CD4-positive, alpha-beta T cell treated with Interleukin-15 for 1 hour (primary cell): ENCODE measurements around the gene GRIN1.

Experiments
- DNase-seq: peaks from one replicate; pipeline ENCODE4 v3.0.0-alpha.2; 2020

GRIN1 gene

DNA sequence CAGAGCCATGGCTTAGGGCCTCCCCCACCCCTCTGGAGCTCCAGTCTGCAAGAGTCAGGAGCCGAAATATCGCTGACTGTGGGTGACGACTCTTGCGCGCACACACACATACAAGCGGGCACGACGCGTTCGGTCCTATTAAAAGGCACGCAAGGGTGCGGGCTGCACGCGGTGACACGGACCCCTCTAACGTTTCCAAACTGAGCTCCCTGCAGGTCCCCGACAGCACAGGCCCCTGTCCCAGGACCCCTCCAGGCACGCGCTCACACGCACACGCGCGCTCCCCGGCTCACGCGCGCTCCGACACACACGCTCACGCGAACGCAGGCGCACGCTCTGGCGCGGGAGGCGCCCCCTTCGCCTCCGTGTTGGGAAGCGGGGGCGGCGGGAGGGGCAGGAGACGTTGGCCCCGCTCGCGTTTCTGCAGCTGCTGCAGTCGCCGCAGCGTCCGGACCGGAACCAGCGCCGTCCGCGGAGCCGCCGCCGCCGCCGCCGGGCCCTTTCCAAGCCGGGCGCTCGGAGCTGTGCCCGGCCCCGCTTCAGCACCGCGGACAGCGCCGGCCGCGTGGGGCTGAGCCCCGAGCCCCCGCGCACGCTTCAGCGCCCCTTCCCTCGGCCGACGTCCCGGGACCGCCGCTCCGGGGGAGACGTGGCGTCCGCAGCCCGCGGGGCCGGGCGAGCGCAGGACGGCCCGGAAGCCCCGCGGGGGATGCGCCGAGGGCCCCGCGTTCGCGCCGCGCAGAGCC is at the start of gene GRIN1:
Gene GRIN1 (plus strand): TSS at position 433 of the 746 bp plus-strand sequence. CDS start 333 bp downstream, outside the sequence.
- no peak for DNase-seq

DNA sequence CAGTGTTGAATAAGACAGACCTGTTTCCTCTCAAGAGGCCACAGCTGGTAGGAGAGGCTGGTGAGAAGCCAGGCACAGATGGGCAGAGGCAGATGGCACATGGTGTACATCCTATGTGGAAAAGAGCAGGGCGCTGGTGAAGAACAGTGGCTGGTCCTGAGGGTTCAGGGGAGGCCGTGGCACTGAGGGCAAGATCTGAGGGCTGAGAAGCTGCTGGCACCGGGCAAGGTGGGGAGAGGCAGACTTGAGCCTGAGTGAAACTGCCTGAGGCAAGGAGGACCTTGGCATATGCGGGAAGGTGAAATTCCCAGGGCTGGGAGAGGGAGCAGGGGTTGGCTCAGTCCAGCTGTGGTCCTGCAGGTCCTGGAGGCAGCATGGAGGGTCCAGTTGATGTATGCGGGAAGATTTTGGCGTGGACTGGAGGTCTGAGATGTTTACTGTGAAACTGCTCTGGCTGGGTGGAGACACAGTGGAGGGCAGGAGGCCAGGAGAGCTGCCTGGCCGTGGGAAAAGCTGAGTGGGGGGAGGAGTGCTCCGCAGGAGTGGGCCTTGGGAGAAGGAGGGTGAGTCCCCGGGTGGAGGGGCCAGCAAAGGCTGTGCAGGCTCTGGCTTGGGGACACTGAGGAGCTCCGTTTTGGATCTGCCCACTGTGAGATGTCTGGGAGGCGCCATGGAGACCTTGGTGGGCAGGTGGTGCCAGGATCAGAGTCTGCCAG is 49.6 kb upstream of the GRIN1 start:
- DNase-seq = no peak

DNA sequence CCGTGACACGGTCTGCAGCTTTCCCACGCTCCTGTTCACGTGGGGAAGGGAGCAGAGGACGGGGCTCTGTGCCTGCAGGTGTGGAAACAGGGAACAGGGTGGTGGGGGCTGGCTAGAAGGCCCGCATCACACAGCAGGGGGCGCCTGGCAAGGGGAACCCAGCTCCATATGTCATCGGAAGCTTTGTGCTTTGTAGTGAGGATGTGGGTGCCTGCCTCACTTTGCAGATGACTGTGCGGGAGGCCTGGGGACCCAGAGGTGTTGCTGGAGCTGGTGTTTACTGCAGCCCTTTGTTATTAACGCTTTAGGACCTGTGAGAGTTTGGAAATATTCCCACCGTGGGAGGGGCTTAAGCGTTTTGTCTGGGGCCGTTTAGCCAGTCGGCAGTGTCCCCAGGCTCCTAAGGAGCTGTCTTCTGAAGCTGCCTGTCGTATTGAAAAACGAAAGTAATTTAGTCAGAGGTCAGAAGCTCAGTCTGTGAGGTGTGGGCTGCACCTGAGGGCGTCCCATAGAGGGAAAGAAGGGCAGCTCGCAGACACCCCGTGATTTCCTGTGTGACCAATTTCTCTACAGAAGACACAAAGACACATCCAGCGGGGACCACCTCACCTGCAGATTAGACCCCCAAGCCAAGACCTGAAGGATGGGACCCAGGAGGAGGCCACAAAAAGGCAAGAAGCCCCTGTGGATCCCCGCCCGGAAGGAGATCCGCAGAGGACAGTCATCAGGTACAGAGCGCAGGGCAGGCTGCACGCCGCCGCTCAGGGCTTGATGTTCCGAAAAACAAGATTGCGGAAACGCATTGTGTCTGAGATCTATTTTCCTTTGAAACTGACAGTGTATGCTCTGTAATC is 43.1 kb upstream of the GRIN1 start:
- peak; percentile 82 for DNase-seq

DNA sequence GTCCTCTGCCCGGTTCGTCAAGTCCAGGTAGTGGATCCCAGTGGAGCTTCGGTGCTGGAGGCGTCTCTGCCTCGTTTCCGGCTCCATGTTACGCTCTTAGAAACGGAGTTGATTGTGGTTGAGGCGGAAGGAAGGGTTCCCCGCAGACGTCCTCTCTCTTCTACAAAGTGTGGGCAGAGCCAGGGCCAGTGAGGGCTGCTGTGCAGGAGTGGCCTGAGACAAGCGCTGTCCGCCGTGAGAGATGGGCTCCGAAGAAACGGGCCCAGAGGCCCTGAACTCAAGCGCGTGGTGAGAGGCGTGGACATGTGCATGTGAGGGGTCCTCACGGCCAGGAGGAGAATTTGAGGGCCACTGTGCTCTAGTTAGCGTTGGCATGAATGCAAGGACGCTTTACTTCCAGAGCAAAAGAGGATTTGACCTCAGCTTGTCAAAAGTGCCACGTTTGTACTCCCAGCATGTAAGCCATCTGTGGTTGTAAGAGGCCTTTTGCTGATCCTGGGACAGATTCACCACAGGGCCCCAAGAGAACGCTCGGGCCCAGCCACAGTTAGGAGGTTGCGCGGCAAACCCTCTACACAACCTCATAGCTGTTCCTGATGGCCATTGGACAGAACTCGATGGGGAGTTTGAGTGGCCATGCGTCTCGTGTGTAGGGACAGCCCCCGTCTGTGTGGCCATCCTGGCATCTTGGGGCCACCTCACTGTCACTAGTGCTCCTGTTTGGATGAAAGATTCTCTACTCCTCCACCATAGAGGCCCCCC is 42.0 kb upstream of the GRIN1 start:
- DNase-seq = no peak

- no peak for DNase-seq
These were observed 41.0 kb upstream of the GRIN1 start for GRCh38 chr9:137097761-137098462.

DNA sequence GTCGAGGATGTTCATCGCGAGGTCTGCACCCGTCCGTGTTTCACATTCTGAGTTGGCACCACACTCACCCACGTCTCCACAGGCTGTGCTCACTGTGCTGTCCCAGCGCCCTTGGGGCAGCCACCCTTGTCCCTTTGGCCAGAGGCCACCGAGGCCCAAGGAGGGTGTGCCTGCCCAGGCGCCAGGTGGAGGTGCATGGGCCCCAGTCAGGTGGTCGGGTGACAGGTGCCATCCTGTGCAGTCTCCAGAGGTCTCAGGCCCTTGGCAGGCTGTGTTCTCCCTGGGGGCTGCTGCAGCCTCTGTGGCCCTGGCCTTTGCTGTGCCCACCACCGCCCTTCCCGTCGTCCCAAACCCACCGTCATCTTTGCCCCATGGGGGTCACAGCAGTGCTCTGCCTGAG is 39.7 kb upstream of the GRIN1 start:
- DNase-seq = no peak

DNA sequence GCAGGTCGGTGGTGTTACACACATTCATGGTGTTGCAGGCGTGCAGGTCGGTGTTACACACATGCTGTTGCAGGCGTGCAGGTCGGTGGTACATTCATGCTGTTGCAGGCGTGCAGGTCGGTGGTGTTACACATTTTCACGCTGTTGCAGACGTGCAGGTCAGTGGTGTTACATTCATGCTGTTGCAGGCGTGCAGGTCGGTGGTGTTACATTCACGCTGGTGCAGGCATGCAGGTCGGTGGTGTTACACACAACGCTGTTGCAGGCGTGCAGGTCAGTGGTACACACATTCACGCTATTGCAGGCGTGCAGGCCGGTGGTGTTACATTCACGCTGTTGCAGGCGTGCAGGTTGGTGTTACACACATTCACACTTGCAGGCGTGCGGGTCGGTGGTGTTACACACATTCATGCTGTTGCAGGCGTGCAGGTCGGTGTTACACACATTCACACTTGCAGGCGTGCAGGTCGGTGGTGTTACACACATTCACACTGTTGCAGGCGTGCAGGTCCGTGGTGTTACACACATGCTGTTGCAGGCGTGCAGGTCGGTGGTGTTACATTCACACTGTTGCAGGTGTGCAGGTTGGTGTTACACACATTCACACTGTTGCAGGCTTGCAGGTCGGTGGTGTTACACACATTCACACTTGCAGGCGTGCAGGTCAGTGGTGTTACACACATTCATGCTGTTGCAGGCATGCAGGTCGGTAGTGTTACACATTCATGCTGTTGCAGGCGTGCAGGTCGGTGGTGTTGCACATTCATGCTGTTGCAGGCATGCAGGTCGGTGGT is 35.6 kb upstream of the GRIN1 start:
- no peak for DNase-seq

DNA sequence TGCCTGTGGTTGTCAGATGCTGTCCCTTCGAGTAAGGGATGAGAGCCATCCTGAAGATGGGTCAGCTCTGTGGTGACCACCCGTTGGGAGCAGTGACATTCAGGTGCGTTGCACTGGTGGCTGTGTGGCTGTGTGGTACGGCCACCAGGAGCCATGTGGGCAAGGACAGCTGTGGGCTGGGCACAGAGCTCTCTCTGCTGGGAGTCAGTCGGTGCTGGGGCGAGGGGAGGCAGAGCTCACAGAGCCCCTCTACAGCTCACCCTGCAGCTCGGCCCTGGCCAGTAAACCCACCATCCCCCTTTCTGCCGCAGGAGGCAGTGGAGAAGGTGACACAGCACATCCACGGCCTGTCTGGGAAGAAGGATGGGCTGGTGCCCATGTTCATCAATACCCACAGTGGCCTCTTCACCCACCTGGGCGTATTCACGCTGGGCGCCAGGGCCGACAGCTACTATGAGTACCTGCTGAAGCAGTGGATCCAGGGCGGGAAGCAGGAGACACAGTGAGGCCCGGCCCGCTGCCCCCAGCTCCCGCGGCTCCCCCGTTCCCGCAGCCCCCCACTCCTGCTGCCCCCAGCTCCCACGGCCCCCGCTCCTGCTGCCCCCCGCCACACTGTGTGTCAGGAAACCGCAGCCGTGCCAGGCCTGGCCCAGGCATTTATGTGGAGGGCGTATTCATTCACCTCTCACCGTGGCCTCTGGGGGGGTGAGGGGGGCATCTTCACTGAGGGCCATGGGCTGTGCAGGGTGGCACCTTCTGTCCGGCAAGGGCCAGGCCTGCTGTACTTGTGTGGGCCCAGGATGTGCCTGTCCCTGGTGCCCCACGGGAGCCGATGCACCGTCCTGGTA is 32.9 kb upstream of the GRIN1 start:
- DNase-seq = no peak

DNA sequence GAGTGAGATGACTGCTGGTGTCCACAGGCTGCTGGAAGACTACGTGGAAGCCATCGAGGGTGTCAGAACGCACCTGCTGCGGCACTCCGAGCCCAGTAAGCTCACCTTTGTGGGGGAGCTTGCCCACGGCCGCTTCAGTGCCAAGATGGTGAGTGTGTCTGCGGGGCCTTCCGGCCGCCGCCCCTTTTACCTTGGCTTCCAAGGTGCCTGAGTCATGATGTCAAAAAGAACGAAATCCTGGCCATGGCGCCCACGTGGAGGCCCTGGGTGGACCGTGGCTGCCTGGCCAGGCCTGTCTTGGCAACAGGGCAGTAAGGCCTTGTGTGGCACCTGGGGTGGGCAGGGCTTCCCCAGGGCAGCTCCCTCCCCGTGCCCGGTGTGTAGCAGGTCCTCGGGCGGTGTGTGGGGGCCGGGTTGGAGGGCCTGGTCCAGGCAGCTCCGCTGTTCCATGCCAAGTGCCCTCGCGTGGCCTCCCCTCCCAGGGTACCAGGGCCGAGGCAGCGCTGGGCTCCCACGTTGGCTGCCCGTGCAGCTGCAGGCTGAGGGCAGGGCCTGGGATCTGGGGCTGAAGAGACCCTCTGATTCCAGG is 32.2 kb upstream of the GRIN1 start:
- DNase-seq = no peak

- DNase-seq = no peak
These were observed 31.5 kb upstream of the GRIN1 start for GRCh38 chr9:137107312-137107921.

DNA sequence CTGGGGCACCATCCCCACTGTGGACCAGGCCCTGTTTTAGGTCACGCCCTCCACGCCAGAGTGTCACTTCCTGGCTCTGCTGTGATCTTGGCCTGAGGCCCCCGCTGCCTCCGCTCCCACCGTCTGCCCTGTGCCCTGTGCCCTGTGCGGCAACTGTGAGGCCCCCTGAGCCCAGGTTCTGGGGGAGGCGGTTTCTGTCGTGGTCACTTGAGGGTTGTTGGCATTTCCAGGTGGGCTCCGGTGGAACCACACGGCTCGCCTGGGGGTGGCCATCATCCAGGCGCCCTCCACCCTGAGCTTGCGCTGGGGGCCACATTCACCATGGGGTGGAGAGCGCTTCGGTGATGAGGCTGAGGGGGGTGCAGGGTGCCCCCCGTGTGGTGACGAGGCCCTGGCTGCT is 31.0 kb upstream of the GRIN1 start:
- no peak for DNase-seq

DNA sequence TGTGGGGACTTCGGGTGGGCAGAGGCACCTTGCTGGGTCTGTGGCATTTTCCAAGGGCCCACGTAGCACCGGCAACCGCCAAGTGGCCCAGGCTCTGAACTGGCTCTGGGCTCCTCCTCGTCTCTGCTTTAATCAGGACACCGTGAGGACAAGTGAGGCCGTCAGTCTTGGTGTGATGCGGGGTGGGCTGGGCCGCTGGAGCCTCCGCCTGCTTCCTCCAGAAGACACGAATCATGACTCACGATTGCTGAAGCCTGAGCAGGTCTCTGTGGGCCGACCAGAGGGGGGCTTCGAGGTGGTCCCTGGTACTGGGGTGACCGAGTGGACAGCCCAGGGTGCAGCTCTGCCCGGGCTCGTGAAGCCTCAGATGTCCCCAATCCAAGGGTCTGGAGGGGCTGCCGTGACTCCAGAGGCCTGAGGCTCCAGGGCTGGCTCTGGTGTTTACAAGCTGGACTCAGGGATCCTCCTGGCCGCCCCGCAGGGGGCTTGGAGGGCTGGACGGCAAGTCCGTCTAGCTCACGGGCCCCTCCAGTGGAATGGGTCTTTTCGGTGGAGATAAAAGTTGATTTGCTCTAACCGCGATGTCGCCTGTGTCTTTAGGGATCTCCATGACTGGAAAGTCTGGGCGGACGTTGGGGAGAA is 30.2 kb upstream of the GRIN1 start:
- no peak for DNase-seq

GRCh38 chr9:137109250-137110146 is 29.5 kb upstream of the GRIN1 start:
- no peak for DNase-seq

- no peak for DNase-seq
These were observed 28.6 kb upstream of the GRIN1 start for GRCh38 chr9:137110147-137110910.

DNA sequence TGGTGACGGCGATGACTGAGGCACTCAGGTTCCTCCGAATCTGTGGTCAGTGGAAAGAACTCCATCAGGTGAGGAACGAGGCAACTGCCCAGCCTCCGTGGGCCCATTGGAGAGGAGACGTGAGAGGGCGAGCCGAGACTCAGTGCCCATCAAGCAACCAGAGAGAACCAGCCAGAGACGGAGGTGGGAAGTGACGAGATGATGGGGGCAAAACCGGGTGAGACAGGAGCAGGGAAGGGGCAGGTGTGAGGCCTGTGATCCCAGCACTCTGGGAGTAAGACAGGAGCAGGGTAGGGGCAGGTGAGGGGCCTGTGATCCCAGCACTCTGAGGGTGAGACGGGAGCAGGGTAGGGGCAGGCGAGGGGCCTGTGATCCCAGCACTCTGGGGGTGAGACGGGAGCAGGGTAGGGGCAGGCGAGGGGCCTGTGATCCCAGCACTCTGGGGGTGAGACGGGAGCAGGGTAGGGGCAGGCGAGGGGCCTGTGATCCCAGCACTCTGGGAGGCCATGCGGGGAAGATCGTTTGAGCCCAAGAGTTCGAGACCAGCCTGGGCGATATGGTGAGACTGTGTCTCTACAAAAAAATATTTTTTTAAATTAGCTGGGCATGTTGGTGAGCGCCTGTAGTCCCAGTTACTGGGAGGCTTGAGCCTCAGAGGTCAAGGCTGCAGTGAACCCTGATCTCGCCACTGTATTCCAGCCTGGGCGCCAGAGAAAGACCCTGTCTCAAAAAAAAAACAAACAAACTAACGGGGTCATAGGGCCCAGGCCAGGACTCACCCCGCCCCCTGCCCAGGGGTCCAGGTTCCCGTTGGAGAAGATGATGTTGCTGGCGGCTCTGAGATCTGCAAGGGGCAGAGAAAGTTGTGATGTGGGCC is 27.8 kb upstream of the GRIN1 start:
- no peak for DNase-seq
